HG03159 (cell line): Measurements from ENCODE around the gene PDSS2.
"Not testable (repeated sequence)": the region's sequence is repeated elsewhere in the genome, so short reads cannot be mapped to it uniquely, and the experiment has no call there.

Experiments
- ATAC-seq: cut with Tn5 transposase; IDR thresholded peaks from one replicate; pipeline ENCODE4 v1.9.1; 2021; ENCODE audit warnings: mild to moderate bottlenecking, moderate library complexity; ENCODE audit not compliant: unreplicated experiment

Gene PDSS2

GRCh38 chr6:107280001-107280400 is 179.4 kb downstream of the PDSS2 start:
- not testable (repeated sequence) for ATAC-seq

- no peak for ATAC-seq
These were observed 184.0 kb downstream of the PDSS2 start for GRCh38 chr6:107275330-107275865.

GRCh38 chr6:107274288-107274687 is 185.1 kb downstream of the PDSS2 start:
- no peak for ATAC-seq

GRCh38 chr6:107272246-107272645 is 187.1 kb downstream of the PDSS2 start:
- no peak for ATAC-seq

- no peak for ATAC-seq
These were observed 188.1 kb downstream of the PDSS2 start for GRCh38 chr6:107271208-107271790.

GRCh38 chr6:107267634-107268033 is 191.7 kb downstream of the PDSS2 start:
- ATAC-seq: no peak

GRCh38 chr6:107267006-107267405 is 192.4 kb downstream of the PDSS2 start:
- no peak for ATAC-seq

GRCh38 chr6:107266563-107266962 is 192.8 kb downstream of the PDSS2 start:
- no peak for ATAC-seq

- ATAC-seq: no peak
These were observed 195.0 kb downstream of the PDSS2 start for GRCh38 chr6:107264357-107264840.

- ATAC-seq: no peak
These were observed 199.4 kb downstream of the PDSS2 start for GRCh38 chr6:107259951-107260350.

GRCh38 chr6:107248147-107248546 is 211.2 kb downstream of the PDSS2 start:
- ATAC-seq: no peak

GRCh38 chr6:107246972-107247615 is 212.3 kb downstream of the PDSS2 start:
- ATAC-seq: no peak

GRCh38 chr6:107246249-107246971 is 213.0 kb downstream of the PDSS2 start:
- ATAC-seq: no peak

- ATAC-seq: no peak
These were observed 214.5 kb downstream of the PDSS2 start for GRCh38 chr6:107244742-107245480.

- no peak for ATAC-seq
These were observed 215.2 kb downstream of the PDSS2 start for GRCh38 chr6:107244082-107244741.

GRCh38 chr6:107243471-107243870 is 215.9 kb downstream of the PDSS2 start:
- no peak for ATAC-seq

- ATAC-seq: no peak
These were observed 221.2 kb downstream of the PDSS2 start for GRCh38 chr6:107237992-107238660.

- ATAC-seq: no peak
These were observed 223.9 kb downstream of the PDSS2 start for GRCh38 chr6:107235511-107235910.

- no peak for ATAC-seq
These were observed 224.4 kb downstream of the PDSS2 start for GRCh38 chr6:107235007-107235406.

- ATAC-seq: no peak
These were observed 228.1 kb downstream of the PDSS2 start for GRCh38 chr6:107231243-107231642.
